Measurements from ENCODE around the gene CISD1.

DNA sequence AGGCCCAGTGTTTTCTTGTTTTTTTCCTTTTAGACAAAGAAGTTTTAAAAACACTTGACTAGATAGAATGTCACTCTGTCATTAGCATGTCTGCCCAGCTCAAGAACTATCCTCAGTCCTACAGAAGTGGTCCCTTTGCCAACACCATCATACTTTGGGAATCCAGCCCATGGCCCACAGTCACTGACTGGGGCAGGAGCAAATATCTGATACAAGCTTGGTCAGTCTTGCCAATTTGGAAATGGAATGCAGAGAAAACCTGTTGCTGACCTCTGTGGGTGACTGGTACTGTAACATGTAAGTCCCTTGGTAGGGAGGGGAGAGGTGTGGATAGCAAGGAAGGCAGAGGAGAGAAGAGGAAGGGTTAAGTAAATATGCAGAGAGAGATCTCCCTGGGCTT, 49.1 kb upstream of the CISD1 start:
- TF ChIP-seq CTCF (IDR thresholded peaks at IDR 0.05 in 8 of 11, conservative IDR thresholded peaks at IDR 0.05 in 3 of 11) (no peak), POLR2A (IDR thresholded peaks at IDR 0.05) (no peak), POLR2AphosphoS5 (IDR thresholded peaks at IDR 0.05) (no peak)

All from spleen (tissue), 7 donors.